ENCODE measurements around the gene SETDB1. TPM values are rescaled to one million over a fixed set of nuclear protein-coding genes. Genes with fewer than 3 reads are reported as not detected.
A peak's percentile ranks its signal among the peaks of the same experiment; 100 is the strongest.
"Not testable (repeated sequence)": the region's sequence is repeated elsewhere in the genome, so short reads cannot be mapped to it uniquely, and the experiment has no call there.

SETDB1 gene
- total RNA-seq (51.6 TPM), polyA plus RNA-seq (ENCODE audit: insufficient read depth, low read depth, low replicate concordance) (12.1 TPM)
- long read RNA-seq, donor 1, full-length matches to known transcripts, result 5 of 5 reads
- long read RNA-seq, donor 1, partial matches to known transcripts, result 0 of 5 reads
- long read RNA-seq, donor 1, other reads (novel, unspliced or antisense), result 0 of 5 reads
- long read RNA-seq, donor 2, partial matches to known transcripts, result 86 of 86 reads
- long read RNA-seq, donor 2, other reads (novel, unspliced or antisense), result 0 of 86 reads
- long read RNA-seq, donor 3, partial matches to known transcripts, result 18 of 19 reads
- long read RNA-seq, donor 3, other reads (novel, unspliced or antisense), result 0 of 19 reads
- long read RNA-seq, donor 4, partial matches to known transcripts, result 5 of 8 reads
- long read RNA-seq, donor 4, other reads (novel, unspliced or antisense), result 0 of 8 reads
- long read RNA-seq, donor 5, result 0 reads
- long read RNA-seq, donor 6, partial matches to known transcripts, result 0 of 1 reads
- long read RNA-seq, donor 6, other reads (novel, unspliced or antisense), result 0 of 1 reads
- long read RNA-seq, donor 7, partial matches to known transcripts, result 7 of 14 reads
- long read RNA-seq, donor 7, other reads (novel, unspliced or antisense), result 7 of 14 reads
- long read RNA-seq, donor 8, partial matches to known transcripts, result 36 of 38 reads
- long read RNA-seq, donor 8, other reads (novel, unspliced or antisense), result 0 of 38 reads
- long read RNA-seq, donor 9, result 0 reads
- long read RNA-seq, donor 10, partial matches to known transcripts, result 6 of 6 reads
- long read RNA-seq, donor 10, other reads (novel, unspliced or antisense), result 0 of 6 reads

- FAIRE-seq (no peak), DNase-seq (peak; percentile 98 to 99 (median 98))
- H3K36me3 ChIP-seq (ENCODE audit: control insufficient read depth in 2 of 3, insufficient read depth in 3 of 3, low read length in 3 of 3), result peaks cover 9 to 20% (median 10%) of the 10 kb centered on the region in 3 donors
- no peaks in the 10 kb centered on the region for H3K27me3 ChIP-seq (ENCODE audit: control insufficient read depth, insufficient read depth, low read length)
- intact Hi-C loops (cut with DNase I), result no loop called here
- peaks cover 0 to 5% (median 0%) of the 10 kb centered on the region in 3 donors for H3K4me1 ChIP-seq (ENCODE audit: control insufficient read depth in 2 of 3, insufficient read depth in 2 of 3, low read depth in 1 of 3, low read length in 3 of 3)
- H3K9ac ChIP-seq (ENCODE audit: low read length in 3 of 3), result peak within 1 kb of the TSS; percentile 54 to 92 (median 85)
- H3K27ac ChIP-seq (ENCODE audit: low read depth in 2 of 2, low read length in 2 of 2), result peak within 1 kb of the TSS; percentile 68 to 94
- no peak for TF ChIP-seq CTCF (IDR thresholded peaks at IDR 0.05; ENCODE audit: borderline replicate concordance, extremely low read depth, insufficient read depth)
- H3K9me3 ChIP-seq (ENCODE audit: control insufficient read depth in 2 of 3, insufficient read depth in 1 of 3, low read length in 3 of 3), result peaks cover 0 to 1% (median 0%) of the 10 kb centered on the region in 3 donors
- peak within 1 kb of the TSS; percentile 74 to 97 (median 91) for H3K4me3 ChIP-seq (ENCODE audit: low read length in 3 of 3)
Measured at GRCh38 chr1:150926097-150926741, at the start of gene SETDB1. Gene SETDB1 (plus strand): TSS chr1:150926363. CDS start chr1:150927715, 1,352 bp downstream.

- FAIRE-seq; H3K36me3 ChIP-seq (ENCODE audit: control insufficient read depth in 2 of 3, insufficient read depth in 3 of 3, low read length in 3 of 3); H3K4me3 ChIP-seq (ENCODE audit: low read length in 3 of 3); DNase-seq; H3K9ac ChIP-seq (ENCODE audit: low read length in 3 of 3); intact Hi-C loops (cut with DNase I); H3K27ac ChIP-seq (ENCODE audit: low read depth in 2 of 2, low read length in 2 of 2); H3K9me3 ChIP-seq (ENCODE audit: control insufficient read depth in 2 of 3, insufficient read depth in 1 of 3, low read length in 3 of 3); H3K27me3 ChIP-seq (ENCODE audit: control insufficient read depth, insufficient read depth, low read length); H3K4me1 ChIP-seq (ENCODE audit: control insufficient read depth in 2 of 3, insufficient read depth in 2 of 3, low read depth in 1 of 3, low read length in 3 of 3): not testable (repeated sequence)
Measured at GRCh38 chr1:150878931-150879330, 47.2 kb upstream of the SETDB1 start.

- TF ChIP-seq CTCF (IDR thresholded peaks at IDR 0.05; ENCODE audit: borderline replicate concordance, extremely low read depth, insufficient read depth), result no peak
- no peaks in the 10 kb centered on the region for H3K36me3 ChIP-seq (ENCODE audit: control insufficient read depth in 2 of 3, insufficient read depth in 3 of 3, low read length in 3 of 3)
- DNase-seq (no peak), FAIRE-seq (no peak)
- H3K4me3 ChIP-seq (ENCODE audit: low read length in 3 of 3), result no peak overlapping the region
- H3K4me1 ChIP-seq (ENCODE audit: control insufficient read depth in 2 of 3, insufficient read depth in 2 of 3, low read depth in 1 of 3, low read length in 3 of 3), result no peaks in the 10 kb centered on the region
- no peaks in the 10 kb centered on the region for H3K27me3 ChIP-seq (ENCODE audit: control insufficient read depth, insufficient read depth, low read length)
- no peak overlapping the region for H3K27ac ChIP-seq (ENCODE audit: low read depth in 2 of 2, low read length in 2 of 2)
- H3K9ac ChIP-seq (ENCODE audit: low read length in 3 of 3), result no peak overlapping the region
- no peaks in the 10 kb centered on the region for H3K9me3 ChIP-seq (ENCODE audit: control insufficient read depth in 2 of 3, insufficient read depth in 1 of 3, low read length in 3 of 3)
- intact Hi-C loops (cut with DNase I), result no loop called here
Measured at GRCh38 chr1:150881331-150882070, 44.7 kb upstream of the SETDB1 start.

- H3K4me3 ChIP-seq (ENCODE audit: low read length in 3 of 3); DNase-seq; H3K36me3 ChIP-seq (ENCODE audit: control insufficient read depth in 2 of 3, insufficient read depth in 3 of 3, low read length in 3 of 3); H3K9me3 ChIP-seq (ENCODE audit: control insufficient read depth in 2 of 3, insufficient read depth in 1 of 3, low read length in 3 of 3); H3K9ac ChIP-seq (ENCODE audit: low read length in 3 of 3); FAIRE-seq; H3K27me3 ChIP-seq (ENCODE audit: control insufficient read depth, insufficient read depth, low read length); H3K27ac ChIP-seq (ENCODE audit: low read depth in 2 of 2, low read length in 2 of 2); intact Hi-C loops (cut with DNase I); H3K4me1 ChIP-seq (ENCODE audit: control insufficient read depth in 2 of 3, insufficient read depth in 2 of 3, low read depth in 1 of 3, low read length in 3 of 3): not testable (repeated sequence)
Measured at GRCh38 chr1:150883121-150883520, 43.0 kb upstream of the SETDB1 start.

Data from kidney (tissue), 22 donors.